Neuronal stem cell (in vitro differentiated cells): ENCODE data around the gene LINC01488.

Experiments
- DNase-seq: peaks from one replicate; pipeline ENCODE4 v3.0.0-alpha.2; 2013; ENCODE audit warnings: low spot score
- H2AFZ ChIP-seq: one replicate; pipeline ENCODE4 v1.6.1; 2013; ENCODE audit warnings: mild to moderate bottlenecking, low read length, inconsistent platforms
- H2AK5ac ChIP-seq: 2 replicates; pipeline ENCODE4 v1.6.1; 2013; ENCODE audit warnings: low read depth, mild to moderate bottlenecking, inconsistent platforms, low read length, moderate library complexity, mixed read lengths
- H2BK120ac ChIP-seq: 2 replicates; pipeline ENCODE4 v1.6.1; 2013; ENCODE audit warnings: low read depth, mild to moderate bottlenecking, inconsistent platforms, low read length, moderate library complexity, mixed read lengths
- H2BK12ac ChIP-seq: one replicate; pipeline ENCODE4 v1.6.1; 2013; ENCODE audit warnings: low read length, inconsistent platforms
- H2BK15ac ChIP-seq: 2 replicates; pipeline ENCODE4 v1.6.1; 2013; ENCODE audit warnings: mild to moderate bottlenecking, low read length, inconsistent platforms, mixed read lengths
- H2BK5ac ChIP-seq: one replicate; pipeline ENCODE4 v1.6.1; 2013; ENCODE audit warnings: inconsistent platforms, mild to moderate bottlenecking, low read length, moderate library complexity
- H3K14ac ChIP-seq: one replicate; pipeline ENCODE4 v1.6.1; 2013; ENCODE audit warnings: low read length, inconsistent platforms
- H3K18ac ChIP-seq: 2 replicates; pipeline ENCODE4 v1.6.1; 2013; ENCODE audit warnings: low read length, inconsistent platforms
- H3K23ac ChIP-seq: 2 replicates; pipeline ENCODE4 v1.6.1; 2013; ENCODE audit warnings: low read depth, mild to moderate bottlenecking, mixed read lengths, low read length, inconsistent platforms; ENCODE audit not compliant: poor library complexity
- H3K27ac ChIP-seq: replicated peaks from 3 replicates; pipeline ENCODE4 v1.5.1; 2013; ENCODE audit warnings: low read length, inconsistent platforms
- H3K27me3 ChIP-seq, 3 experiments: 2 replicates each; pipeline ENCODE4 v1.6.1; 2013; ENCODE audit warnings: low read length in 3 of 3, mild to moderate bottlenecking in 2 of 3, inconsistent platforms in 1 of 3, low read depth in 1 of 3, mixed read lengths in 1 of 3, moderate library complexity in 1 of 3; ENCODE audit not compliant: control insufficient read depth in 3 of 3, insufficient read depth in 3 of 3
- H3K36me3 ChIP-seq, 2 donors: replicated peaks in 1 of 2; 2 replicates each; pipeline ENCODE4 v1.6.1; 2013; ENCODE audit warnings: low read length in 2 of 2; ENCODE audit not compliant: control insufficient read depth in 2 of 2, insufficient read depth in 2 of 2
- H3K4ac ChIP-seq: 2 replicates; pipeline ENCODE4 v1.6.1; 2013; ENCODE audit warnings: inconsistent platforms, mild to moderate bottlenecking, low read length, moderate library complexity
- H3K4me1 ChIP-seq, 2 donors: 1 replicate in 1 of 2; 2 replicates in 1 of 2; pipeline ENCODE4 v1.6.1; 2013; ENCODE audit warnings: low read length in 2 of 2, low read depth in 1 of 2; ENCODE audit not compliant: control insufficient read depth in 2 of 2, insufficient read depth in 1 of 2
- H3K4me2 ChIP-seq: one replicate; pipeline ENCODE4 v1.6.1; 2013; ENCODE audit warnings: mild to moderate bottlenecking, low read length, inconsistent platforms; ENCODE audit not compliant: insufficient read depth, poor library complexity, severe bottlenecking
- H3K4me3 ChIP-seq, 2 donors: 2 replicates each; pipeline ENCODE4 v1.5.1; 2013; ENCODE audit warnings: low read length in 2 of 2, mild to moderate bottlenecking in 2 of 2, inconsistent platforms in 1 of 2, moderate library complexity in 1 of 2
- H3K79me1 ChIP-seq: one replicate; pipeline ENCODE4 v1.6.1; 2013; ENCODE audit warnings: low read depth, mild to moderate bottlenecking, inconsistent platforms, low read length, moderate library complexity
- H3K9ac ChIP-seq: one replicate; pipeline ENCODE4 v1.6.1; 2013; ENCODE audit warnings: mild to moderate bottlenecking, low read depth, low read length, inconsistent platforms; ENCODE audit not compliant: poor library complexity
- H3K9me3 ChIP-seq, 2 donors: replicated peaks in 1 of 2; 2 replicates each; pipeline versions ENCODE3 to v1.6.1; 2013; ENCODE audit warnings: low read length in 2 of 2, mild to moderate bottlenecking in 2 of 2, inconsistent platforms in 1 of 2, low read depth in 1 of 2, mixed read lengths in 1 of 2, moderate library complexity in 1 of 2; ENCODE audit not compliant: control insufficient read depth in 2 of 2, insufficient read depth in 1 of 2
- H4K8ac ChIP-seq: one replicate; pipeline ENCODE4 v1.6.1; 2013; ENCODE audit warnings: low read depth, mild to moderate bottlenecking, inconsistent platforms, low read length, moderate library complexity
- H4K91ac ChIP-seq: one replicate; pipeline ENCODE4 v1.6.1; 2013; ENCODE audit warnings: low read length, low read depth, mild to moderate bottlenecking, inconsistent platforms; ENCODE audit not compliant: poor library complexity
- WGBS, 2 donors: extraction: QIAGEN DNeasy Blood & Tissue Kit; methylation state at CpG; one replicate each; pipeline ENCODE4 v1.1.7; 2013; ENCODE audit warnings: missing lambda C conversion rate in 2 of 2, mixed read lengths in 1 of 2; ENCODE audit not compliant: insufficient read length in 2 of 2, insufficient replicate concordance in 1 of 2; ENCODE audit errors: extremely low coverage in 2 of 2; 5-methylcytosine and 5-hydroxymethylcytosine counted together

LINC01488 gene

DNA sequence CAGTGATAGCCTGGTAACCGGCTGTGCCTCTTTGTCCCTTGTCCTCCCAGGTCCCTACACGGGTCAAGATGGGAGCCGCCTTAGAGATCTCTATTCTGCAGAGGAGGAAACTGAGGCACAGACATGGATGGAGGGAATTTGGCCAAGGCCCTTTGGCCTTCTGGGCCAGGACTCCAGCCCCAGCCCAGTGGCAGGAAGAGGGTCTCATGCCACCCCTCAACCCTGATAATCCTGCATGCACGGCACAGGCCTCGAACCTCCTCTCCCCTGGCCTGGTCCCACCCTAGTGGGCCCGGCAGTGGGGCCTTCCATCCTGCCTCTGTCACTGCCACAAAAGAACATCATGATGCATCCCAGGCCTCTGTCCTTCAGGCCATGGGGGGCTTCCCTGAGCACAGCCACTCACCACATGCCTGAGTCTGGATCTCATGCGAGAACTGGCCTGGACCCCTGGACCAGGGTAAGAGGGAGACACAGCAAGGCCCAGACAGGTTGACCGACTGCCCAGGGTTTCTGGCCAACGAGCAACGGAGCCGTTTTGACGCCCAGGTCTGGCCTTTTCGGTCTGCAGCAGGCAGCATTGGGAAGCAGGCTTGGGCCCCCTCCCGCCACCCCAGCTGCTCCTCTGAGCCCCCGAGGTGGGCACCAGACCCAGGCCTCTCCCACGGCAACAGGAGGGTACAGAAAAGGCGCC is 6.5 kb downstream of the LINC01488 start:
- no peaks in the 10 kb centered on the region for H3K79me1 ChIP-seq
- H2AFZ ChIP-seq: no peak overlapping the region
- H3K9me3 ChIP-seq: no peaks in the 10 kb centered on the region
- no peak overlapping the region for H3K9ac ChIP-seq
- no peak for DNase-seq
- H3K4me3 ChIP-seq: no peak overlapping the region
- no CpG with 5 or more reads among the region's 17 CpGs for WGBS, 2 donors
- H3K23ac ChIP-seq: no peak overlapping the region
- peak overlapping the region; percentile 88 for H3K18ac ChIP-seq
- H3K36me3 ChIP-seq: no peaks in the 10 kb centered on the region
- H3K4ac ChIP-seq: no peak overlapping the region
- H3K27ac ChIP-seq: no peak overlapping the region
- H2BK120ac ChIP-seq: peak overlapping the region; percentile 36
- peaks cover 18 to 22% of the 10 kb centered on the region in 2 donors for H3K4me1 ChIP-seq
- peak overlapping the region; percentile 68 for H2BK5ac ChIP-seq
- peak overlapping the region; percentile 71 for H3K14ac ChIP-seq
- H3K27me3 ChIP-seq: no peaks in the 10 kb centered on the region
- H3K4me2 ChIP-seq: no peak overlapping the region
- H2BK15ac ChIP-seq: peak overlapping the region; percentile 99
- H2BK12ac ChIP-seq: peak overlapping the region; percentile 99
- H2AK5ac ChIP-seq: peak overlapping the region; percentile 90
- no peak overlapping the region for H4K8ac ChIP-seq
- no peak overlapping the region for H4K91ac ChIP-seq

DNA sequence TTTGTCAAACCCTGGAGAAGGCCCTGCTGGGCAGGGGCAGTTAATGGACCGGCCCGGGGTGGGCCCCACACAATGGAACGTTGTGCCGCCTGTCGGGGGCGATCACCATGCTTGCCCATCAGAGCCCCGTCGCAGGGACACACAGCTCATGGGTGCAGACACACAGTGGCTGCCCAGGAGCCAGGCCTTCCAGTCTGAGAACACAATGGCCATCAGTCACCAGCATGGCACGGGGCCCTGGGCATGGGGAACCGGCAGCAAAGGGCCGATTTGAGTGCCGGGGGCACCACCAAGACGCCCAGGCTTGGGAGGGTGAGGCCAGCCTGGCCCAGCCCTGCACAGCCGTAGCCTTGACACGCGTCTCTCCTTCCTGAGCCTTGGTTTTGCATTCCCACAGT is 7.1 kb downstream of the LINC01488 start:
- no CpG with 5 or more reads among the region's 16 CpGs for WGBS, 2 donors
- Histone ChIP-seq H3K14ac (peak overlapping the region; percentile 71), H2AFZ (no peak overlapping the region), H2AK5ac (peak overlapping the region; percentile 90), H3K4ac (no peak overlapping the region), H3K18ac (peak overlapping the region; percentile 88), H2BK120ac (no peak overlapping the region), H3K27me3 (no peaks in the 10 kb centered on the region), H3K36me3 (no peaks in the 10 kb centered on the region), H4K91ac (no peak overlapping the region), H3K79me1 (no peaks in the 10 kb centered on the region), H3K9ac (no peak overlapping the region), H4K8ac (no peak overlapping the region), H3K4me2 (no peak overlapping the region), H2BK5ac (peak overlapping the region; percentile 68), H2BK15ac (peak overlapping the region; percentile 99), H2BK12ac (no peak overlapping the region), H3K4me1 (peaks cover 15 to 22% of the 10 kb centered on the region in 2 donors), H3K4me3 (no peak overlapping the region), H3K27ac (no peak overlapping the region), H3K9me3 (no peaks in the 10 kb centered on the region), H3K23ac (no peak overlapping the region)
- no peak for DNase-seq

DNA sequence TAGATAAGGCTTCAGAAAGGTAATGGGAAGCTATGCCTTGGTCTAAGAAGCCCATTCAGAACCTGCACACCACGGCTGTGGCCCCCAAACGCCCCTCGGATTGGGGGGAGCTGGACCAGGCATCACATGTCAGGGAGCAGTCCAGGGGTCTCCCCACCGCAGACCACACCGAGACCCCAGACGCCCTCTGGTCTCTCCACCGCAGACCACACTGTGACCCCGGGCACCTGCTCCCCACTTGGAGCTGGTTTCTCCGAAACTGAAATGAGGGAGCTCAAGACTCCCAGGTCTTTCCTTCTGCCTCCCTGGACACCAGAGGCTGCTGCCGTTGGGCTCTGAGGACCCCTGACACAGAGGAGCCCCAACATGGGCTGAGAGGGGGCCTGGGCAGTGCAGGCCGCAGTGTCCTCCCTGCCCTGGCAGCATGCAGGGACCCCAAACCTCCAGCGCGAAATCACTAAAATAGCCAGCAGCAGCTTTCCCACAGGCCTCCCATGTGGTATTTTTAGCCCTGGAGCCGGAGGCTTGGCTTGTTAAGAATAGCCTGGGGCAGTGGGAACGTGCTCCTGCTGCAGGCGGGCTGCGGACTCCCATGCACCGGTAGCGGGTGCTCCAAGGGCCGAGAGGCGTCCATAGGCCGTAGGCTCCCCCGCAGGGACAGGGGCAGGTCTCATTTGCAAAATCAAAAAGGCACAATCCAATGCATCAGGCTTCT is 7.7 kb downstream of the LINC01488 start:
- Histone ChIP-seq H3K4ac (no peak overlapping the region), H3K27ac (no peak overlapping the region), H3K14ac (no peak overlapping the region), H3K9me3 (no peaks in the 10 kb centered on the region), H2BK5ac (peak overlapping the region; percentile 68), H3K36me3 (no peaks in the 10 kb centered on the region), H3K79me1 (no peaks in the 10 kb centered on the region), H2AK5ac (peak overlapping the region; percentile 90), H3K18ac (peak overlapping the region; percentile 86), H4K8ac (no peak overlapping the region), H2BK15ac (peak overlapping the region; percentile 99), H3K9ac (no peak overlapping the region), H3K27me3 (no peaks in the 10 kb centered on the region), H3K4me1 (peaks cover 10 to 21% of the 10 kb centered on the region in 2 donors), H3K4me2 (no peak overlapping the region), H2AFZ (no peak overlapping the region), H2BK12ac (no peak overlapping the region), H2BK120ac (peak overlapping the region; percentile 62), H3K4me3 (no peak overlapping the region), H4K91ac (no peak overlapping the region), H3K23ac (no peak overlapping the region)
- WGBS, 2 donors: no CpG with 5 or more reads among the region's 23 CpGs
- no peak for DNase-seq

DNA sequence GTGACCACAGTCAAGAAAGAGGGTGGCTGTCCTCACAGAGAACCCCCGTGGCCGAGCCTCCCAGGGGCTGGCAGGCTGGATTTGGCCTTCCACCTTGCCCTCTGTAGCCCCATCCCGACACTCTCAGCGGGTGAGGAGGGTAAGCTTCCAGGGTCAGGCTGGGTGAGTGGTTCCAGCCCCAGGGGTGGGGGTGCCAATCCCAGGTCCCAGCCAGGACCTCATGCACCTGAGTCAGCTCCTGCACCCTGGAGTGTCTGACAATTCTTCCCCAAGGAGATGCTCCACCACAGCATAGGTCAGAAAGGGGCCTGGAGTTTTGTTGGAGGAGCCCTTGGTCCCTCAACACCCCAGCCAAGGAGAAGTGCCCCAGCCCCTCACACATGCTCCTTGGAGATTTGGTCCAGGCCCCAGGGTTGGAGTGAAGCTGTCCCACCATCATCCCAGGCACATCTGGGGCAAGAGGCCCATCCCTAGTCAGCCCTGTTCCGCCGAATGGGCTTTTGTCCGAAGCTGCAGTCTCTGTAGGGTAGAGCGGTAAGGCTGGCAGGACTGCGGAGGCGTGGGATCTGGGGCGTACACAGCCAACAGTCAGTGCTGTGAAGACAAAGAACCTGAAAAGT is 8.4 kb downstream of the LINC01488 start:
- H2BK120ac ChIP-seq: peak overlapping the region; percentile 69
- peaks cover 8 to 18% of the 10 kb centered on the region in 2 donors for H3K4me1 ChIP-seq
- H2AK5ac ChIP-seq: peak overlapping the region; percentile 90
- H4K91ac ChIP-seq: no peak overlapping the region
- H3K9me3 ChIP-seq: no peaks in the 10 kb centered on the region
- peak overlapping the region; percentile 81 for H3K18ac ChIP-seq
- H2BK5ac ChIP-seq: peak overlapping the region; percentile 68
- H3K27ac ChIP-seq: no peak overlapping the region
- no peak overlapping the region for H3K4ac ChIP-seq
- H2BK15ac ChIP-seq: peak overlapping the region; percentile 99
- no peak overlapping the region for H3K4me3 ChIP-seq
- no peak overlapping the region for H3K23ac ChIP-seq
- DNase-seq: no peak
- H3K14ac ChIP-seq: peak overlapping the region; percentile 94
- no peak overlapping the region for H3K4me2 ChIP-seq
- no peak overlapping the region for H4K8ac ChIP-seq
- no peaks in the 10 kb centered on the region for H3K27me3 ChIP-seq
- no peak overlapping the region for H2BK12ac ChIP-seq
- no peaks in the 10 kb centered on the region for H3K79me1 ChIP-seq
- H3K36me3 ChIP-seq: no peaks in the 10 kb centered on the region
- H3K9ac ChIP-seq: no peak overlapping the region
- no CpG with 5 or more reads among the region's 11 CpGs for WGBS, 2 donors
- H2AFZ ChIP-seq: no peak overlapping the region
